ENCODE results near the gene MAN2B2.

Gene MAN2B2

DNA sequence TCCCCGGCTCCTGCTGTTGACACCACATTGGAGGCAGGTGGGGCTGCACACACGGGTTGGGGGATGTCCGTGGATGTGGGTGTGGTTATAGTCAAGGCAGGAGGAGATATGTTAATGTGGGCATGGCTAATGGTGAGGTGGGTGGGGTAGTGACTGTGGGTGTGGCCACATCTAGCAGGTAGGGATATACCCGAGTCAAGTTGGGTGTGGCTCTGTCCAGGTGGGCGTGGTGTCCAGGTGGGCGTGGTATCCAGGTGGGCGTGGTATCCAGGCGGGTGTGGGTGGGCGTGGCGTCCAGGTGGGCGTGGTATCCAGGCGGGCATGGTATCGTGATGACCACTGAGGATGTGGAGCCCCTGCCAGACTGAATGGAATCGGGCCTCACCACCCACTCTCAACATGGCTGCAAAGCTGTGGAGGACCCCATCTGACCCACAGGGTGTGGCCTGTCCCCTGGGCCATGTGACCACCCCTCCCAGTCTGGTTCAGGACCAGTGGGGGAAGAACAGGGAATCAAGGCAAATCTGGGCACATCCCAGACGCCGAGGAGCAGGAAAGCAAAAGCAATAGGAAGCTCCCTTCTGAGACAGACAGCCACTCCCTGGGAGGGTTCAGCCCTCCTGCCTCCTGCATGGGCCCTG lies 21.0 kb downstream of the MAN2B2 start:
- no peak for DNase-seq

DNA sequence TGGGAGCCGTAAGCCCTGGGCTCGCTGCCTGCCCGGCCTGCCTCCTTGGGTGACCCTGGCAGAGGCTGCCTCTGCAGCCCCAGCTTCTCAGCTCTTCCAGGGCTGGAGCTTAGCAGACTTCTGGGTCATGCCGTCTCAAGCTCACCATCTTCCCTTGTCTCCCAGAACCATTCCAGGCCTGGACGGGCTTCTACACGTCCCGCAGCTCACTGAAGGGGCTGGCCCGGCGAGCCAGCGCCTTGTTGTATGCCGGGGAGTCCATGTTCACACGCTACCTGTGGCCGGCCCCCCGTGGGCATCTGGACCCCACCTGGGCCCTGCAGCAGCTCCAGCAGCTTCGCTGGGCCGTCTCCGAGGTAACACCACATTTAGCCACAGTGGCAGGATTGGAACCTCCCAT lies 22.0 kb downstream of the MAN2B2 start:
- DNase-seq: no peak

DNA sequence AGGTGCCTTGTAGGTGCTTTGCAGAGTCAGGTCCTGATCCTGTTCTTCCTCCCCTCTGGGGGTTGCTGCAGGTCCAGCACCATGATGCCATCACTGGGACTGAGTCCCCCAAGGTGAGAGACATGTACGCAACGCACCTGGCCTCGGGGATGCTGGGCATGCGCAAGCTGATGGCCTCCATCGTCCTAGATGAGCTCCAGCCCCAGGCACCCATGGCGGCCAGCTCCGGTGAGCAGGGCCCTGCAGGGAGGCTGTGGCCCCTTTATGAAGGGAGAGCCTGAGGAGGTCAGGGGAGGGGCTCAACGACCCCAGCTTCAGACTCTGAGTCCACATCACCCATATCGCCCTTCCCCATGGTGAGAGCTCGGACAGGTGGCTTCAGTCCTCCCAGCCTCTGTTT lies 23.1 kb downstream of the MAN2B2 start:
- no peak for DNase-seq

DNA sequence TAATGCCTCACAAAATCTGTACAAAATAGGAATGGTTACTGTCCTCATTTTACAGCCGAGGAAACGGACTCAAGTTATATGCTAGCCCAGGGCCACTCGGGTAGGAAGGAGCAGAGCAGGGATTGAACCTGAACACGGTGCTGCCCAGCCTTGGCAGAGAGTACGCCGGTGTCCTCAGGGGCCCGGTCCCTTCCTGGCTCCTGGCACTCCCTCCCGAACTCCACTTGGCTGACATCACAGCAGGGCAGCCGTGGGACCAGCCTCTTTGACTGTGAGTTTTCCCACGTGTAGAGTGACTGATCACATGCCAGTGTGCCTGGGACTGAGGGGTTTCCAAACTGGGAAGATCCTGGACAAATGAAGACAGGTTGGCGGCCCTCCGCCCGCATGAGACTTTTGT lies 23.7 kb downstream of the MAN2B2 start:
- DNase-seq: no peak

DNA sequence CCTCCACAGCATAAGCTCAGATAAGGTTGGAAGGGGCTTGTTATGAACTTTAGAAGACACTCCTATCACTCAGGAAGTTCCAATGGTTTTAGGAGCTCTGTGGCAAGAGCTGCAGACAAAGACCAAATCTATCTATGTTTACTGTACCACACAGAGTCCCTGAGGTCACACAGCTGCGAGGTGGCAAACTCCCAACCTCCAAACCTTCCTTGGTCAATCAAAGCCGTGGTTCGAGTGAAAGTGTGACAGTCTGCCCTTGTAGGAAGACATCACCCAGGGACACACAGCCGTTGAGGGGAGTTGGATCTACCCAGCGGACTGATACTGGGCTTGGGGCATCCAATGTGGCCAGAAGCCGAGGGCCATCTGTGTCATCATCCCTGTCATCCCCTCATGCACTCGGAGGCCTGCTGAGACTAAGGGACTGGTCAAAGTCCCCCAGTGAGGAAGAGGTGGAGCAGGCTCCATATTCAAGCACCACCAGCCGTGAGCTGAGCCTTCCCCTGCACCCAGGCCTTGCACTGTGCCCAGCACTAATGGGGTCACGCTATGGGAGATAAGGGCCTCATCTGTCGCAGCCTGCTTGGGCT lies 26.8 kb downstream of the MAN2B2 start:
- DNase-seq: no peak

DNA sequence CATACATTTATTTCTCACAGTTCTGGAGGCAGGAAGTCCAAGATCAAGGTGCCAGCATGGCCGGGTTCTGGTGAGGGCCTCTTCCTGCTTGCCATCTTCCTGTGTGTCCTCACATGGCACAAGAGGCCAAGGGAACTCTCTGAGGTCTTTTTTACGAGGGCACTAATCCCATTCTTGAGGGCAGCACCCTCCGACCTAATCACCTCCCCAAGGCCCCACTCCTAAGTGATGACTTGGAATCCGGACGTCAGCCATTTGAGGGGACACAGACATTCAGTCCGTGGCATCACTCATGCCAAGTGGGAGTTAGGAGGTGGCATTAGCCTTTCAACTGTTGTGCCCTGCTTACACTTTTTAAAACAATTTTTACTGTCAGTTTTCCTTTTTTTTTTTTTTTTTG lies 27.3 kb downstream of the MAN2B2 start:
- no peak for DNase-seq

DNA sequence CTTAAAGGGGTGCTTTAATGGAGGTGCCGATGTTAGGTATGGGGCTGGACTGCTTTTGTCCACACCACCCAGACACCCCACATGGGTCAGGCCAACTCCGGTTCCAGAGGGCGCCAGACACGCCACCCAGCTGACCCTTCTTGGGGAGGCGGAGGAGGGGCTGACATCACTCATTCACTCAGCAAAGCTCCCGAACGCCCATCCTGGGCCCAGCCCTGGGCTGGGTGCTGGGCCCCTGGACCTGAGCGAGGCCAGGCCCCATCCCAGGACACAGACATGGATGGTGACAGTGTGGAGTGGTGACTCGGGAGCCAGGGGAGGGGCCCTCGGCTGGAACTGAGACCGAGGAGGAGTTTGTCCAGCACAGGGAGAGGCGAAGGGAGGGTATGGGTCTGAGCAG lies 28.1 kb downstream of the MAN2B2 start:
- DNase-seq: no peak

DNA sequence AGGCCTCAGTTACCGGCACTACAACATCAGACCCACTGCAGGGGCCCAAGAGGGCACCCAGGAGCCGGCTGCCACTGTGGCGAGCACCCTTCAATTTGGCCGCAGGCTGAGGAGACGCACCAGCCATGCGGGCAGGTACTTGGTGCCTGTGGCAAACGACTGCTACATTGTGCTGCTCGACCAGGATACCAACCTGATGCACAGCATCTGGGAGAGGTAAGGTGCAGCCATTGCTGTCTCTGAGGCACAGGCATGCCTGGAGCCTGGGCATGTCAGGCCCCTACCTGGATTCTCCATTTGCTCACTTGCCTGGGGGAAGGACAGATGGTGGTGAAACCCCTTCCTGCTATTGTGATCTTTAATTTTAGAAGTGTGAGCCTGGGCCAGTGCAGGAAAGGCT lies 30.1 kb downstream of the MAN2B2 start:
- no peak for DNase-seq

DNA sequence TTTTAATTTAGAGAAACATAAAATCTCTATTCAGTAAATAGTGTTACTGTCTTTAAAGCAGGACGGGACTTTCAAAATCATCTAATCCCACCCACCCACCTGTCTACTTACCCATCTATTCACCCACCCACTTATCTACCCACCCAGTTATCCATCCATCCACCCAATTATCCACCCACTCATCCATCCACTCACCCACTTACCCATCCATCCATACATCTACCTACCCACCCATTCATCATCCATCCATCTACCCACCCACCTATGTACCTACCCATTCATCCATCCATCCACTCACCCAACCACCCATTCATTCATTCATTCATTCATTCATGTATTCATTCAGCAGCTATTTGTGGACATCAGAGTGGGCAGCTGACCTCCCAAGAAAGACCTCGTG lies 30.6 kb downstream of the MAN2B2 start:
- no peak for DNase-seq

DNA sequence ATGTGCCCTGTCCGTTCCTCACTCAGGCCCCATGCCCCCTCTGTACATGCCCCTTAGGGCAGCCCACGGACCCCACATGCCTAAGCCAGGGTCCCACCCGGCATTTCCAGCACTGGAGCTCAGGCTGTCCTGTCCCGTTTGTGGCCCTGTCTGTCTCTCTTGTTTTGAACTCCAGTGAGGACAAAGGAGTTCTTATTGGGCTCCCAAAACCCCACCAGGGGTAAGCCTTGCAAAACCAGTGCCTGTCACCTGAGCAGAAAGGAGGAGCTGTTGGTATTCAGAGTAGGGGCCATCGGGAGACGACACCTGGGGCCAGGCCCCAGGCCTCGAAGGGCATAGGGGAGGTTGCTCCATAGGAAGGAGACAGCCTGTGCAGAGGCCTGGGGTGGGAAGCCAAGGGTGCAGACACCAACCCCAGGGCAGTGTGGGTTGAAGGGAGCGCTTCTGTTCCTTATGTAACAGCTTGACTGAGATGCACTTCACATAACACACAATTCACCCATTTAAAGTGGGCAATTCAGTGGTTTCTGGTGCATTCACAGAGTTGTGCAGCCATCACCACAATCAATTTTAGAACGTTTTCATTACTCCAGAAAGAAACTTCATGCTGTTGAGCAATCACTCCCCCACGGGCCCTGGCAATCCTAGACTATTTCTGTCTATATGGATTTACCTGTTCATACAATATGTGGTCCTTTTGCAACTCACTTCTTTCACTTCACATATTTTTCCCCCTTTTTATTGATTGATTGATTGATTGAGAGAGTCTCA lies 31.7 kb downstream of the MAN2B2 start:
- no peak for DNase-seq

DNA sequence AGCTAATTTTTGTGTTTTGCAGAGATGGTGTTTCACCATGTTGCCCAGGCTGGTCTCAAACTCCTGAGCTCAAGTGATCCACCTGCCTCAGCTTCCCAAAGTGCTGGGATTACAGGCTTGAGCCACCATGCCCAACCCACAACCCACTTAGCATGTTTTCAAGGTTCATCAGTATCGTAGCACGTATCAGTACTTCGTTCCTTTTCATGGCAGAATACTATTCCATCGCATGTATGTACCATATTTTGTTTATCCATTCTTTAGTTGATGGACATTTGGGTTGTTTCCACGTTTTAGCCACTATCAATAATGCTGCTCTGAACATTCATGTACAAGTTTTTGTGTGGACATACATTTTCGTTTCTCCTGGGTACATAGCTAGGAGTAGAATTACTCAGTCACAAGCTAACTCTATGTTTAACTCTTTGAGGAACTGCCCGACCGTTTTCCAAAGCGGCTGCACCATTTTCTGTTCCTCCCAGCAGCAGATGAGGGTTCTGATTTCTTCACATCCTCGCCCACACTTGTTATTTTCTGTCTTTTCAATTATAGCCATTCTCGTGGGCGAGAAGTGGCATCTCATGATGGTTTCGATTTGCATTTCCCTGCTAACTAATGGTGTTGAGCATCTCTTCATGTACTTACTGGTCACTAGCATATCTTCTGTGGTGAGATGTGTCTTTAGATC lies 32.5 kb downstream of the MAN2B2 start:
- no peak for DNase-seq

DNA sequence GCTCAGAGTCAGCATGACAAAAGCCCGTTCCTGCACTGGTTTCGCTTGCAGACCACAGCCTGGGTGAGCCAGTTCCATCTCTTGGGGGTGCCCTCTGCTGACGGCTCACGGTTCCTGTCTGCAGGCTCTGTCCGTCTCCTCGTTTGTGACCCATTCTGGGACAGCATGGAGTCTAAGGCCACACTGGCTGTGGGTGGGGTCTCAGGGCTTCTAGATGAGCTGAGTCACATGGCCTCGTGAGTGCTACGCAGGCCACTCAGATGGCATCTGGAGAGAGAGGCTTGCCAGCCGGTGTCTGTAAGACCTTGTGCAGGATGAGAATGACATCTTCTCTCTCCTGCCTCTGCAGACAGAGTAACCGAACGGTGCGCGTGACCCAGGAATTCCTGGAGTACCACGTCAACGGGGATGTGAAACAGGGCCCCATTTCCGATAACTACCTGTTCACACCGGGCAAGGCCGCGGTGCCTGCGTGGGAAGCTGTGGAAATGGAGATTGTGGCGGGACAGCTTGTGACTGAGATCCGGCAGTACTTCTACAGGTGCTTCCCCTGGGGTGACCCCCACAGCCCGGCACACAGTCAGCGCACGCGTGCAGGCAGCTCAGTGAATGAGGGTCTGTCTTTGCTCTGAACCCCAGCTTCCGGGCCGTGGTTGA lies 33.9 kb downstream of the MAN2B2 start:
- DNase-seq: no peak

DNA sequence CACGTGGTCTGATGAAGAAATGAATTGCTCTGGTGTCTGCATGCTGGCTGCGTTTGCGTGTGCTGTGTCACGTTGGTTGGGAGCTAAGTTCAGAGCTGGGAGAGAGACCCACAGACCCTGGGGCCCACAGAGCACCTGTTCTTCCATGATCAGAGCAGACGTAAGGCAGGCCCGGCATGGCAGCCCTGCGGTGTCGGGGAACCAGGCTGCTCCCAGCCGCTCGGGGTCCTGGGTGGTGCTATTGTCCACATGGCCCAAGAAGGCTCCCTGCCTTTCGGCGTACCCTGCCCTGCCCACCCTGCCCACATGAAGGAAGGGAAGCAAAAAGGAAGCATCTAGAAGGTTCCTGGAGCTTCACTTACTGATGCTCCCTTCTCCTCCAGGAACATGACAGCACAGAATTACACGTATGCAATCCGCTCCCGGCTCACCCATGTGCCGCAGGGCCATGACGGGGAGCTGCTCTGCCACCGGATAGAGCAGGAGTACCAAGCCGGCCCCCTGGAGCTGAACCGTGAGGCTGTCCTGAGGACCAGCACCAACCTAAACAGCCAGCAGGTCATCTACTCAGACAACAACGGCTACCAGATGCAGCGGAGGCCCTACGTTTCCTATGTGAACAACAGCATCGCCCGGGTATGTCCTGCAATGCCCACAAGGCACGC lies 34.6 kb downstream of the MAN2B2 start:
- DNase-seq: no peak

DNA sequence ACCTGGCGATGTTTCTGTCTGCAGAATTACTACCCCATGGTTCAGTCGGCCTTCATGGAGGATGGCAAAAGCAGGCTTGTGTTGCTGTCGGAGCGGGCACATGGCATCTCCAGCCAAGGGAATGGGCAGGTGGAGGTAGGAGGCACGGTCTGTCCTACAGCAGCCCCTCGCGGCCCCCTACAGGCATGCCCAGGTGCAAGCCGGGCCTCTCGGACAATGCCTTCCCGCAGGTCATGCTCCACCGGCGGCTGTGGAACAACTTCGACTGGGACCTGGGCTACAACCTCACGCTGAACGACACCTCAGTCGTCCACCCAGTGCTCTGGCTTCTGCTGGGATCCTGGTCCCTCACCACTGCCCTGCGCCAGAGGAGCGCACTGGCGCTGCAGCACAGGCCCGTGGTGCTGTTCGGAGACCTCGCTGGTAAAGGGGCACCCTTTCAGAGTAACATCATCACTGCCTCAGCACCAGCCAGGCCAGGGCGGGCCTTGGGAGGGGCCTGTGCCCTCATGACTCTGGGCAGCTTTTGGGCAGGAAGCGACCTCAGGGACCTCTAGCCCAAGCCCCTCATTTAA lies 36.0 kb downstream of the MAN2B2 start:
- no peak for DNase-seq

DNA sequence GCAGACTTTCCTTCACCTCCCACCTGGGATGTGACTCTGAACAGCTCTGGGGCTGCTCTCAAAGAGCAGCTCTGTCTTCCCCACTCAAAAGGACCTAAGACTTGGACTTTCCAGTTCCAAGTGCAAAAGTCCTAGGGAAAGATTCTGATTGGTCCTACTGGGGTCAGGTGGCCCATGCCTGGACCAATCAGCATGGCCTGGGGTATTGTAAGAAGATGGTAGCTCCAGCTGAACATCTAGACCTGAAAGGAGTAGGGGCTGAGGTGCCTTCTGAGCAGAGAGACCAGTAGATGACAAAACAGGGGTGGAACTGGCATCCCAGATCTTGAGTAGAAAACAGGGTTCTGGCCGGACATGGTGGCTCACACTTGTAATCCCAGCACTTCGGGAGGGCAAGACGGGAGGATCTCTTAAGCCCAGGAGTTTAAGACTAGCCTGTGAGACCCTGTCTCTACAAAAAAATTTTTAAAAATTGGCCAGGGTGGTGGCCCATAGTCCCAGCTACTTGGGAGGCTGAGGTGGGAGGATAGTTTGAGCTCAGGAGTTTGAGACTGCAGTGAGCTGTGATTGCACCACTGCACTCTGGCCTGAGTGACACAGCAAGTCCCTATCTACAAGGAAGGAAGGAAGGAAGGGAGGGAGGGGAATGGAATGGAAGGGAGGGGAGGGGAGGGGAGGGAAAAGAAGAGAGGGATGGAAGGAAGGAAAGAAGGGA lies 38.1 kb downstream of the MAN2B2 start:
- DNase-seq: no peak

DNA sequence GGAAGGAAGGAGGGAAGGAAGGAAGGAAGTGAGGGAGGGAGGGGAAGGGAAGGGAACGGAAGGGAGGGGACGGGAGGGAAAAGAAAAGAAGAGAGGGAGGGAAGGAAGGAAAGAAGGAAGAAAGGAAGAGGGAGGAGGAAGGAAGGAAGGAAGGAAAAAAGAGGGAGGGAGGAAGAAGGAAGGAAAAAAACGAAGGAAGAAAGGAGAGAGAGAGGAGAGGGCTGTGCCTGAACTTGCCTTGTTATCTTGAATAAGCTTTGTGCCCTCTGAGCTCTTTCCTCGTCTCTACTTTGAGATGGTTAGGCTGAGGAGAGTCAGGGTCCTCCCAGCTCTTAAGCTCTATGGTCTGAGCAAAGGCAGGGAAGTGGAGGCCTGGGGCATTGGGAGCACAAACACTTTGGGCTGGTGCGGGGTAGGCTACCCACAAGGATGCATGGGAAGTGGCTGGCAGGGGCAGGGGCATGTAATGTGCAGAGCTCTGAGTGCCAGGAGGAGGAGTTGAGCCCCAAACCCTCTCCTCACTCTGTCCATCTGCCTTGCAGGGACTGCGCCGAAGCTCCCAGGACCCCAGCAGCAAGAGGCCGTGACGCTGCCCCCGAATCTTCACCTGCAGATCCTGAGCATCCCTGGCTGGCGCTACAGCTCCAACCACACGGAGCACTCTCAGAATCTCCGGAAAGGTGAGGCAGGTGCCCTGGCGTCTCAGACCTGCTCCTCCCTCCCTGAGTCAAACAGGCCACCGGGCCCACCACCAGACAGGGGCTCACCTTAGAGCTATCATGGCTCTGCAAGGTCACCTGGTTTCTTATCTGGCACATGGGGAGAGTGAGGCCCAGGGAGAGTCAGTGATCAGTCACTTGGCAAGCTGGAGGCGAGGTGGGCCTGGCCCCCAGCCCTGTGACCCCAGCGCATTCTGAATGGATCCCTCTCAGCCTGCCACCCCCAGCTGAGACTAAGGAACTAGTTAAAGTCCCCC lies 39.0 kb downstream of the MAN2B2 start:
- no peak for DNase-seq

DNA sequence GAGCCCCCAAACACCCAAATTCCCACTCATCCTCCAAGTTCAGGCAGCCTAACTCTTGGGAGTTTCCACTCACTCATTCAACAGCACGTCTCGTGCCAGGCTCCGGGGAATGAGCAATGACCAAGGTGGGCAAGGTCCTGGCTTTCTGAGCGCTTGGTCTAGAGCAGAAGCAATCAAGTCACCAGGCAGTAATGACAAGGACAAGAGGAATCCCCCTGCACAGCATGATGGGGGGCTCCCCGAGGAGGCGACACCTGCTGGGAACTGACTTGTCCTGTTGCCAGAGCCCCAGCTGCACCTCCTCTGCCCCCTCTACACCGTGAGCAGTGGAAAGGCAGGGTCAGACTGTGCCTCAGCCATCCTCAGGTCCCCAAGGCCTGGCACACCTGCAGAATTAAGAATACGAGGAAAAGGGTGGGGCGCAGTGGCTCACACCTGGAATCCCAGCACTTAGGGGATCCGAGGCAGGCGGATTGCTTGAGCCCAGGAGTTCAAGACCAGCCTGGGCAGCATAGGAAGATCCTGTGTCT lies 39.8 kb downstream of the MAN2B2 start:
- no peak for DNase-seq

DNA sequence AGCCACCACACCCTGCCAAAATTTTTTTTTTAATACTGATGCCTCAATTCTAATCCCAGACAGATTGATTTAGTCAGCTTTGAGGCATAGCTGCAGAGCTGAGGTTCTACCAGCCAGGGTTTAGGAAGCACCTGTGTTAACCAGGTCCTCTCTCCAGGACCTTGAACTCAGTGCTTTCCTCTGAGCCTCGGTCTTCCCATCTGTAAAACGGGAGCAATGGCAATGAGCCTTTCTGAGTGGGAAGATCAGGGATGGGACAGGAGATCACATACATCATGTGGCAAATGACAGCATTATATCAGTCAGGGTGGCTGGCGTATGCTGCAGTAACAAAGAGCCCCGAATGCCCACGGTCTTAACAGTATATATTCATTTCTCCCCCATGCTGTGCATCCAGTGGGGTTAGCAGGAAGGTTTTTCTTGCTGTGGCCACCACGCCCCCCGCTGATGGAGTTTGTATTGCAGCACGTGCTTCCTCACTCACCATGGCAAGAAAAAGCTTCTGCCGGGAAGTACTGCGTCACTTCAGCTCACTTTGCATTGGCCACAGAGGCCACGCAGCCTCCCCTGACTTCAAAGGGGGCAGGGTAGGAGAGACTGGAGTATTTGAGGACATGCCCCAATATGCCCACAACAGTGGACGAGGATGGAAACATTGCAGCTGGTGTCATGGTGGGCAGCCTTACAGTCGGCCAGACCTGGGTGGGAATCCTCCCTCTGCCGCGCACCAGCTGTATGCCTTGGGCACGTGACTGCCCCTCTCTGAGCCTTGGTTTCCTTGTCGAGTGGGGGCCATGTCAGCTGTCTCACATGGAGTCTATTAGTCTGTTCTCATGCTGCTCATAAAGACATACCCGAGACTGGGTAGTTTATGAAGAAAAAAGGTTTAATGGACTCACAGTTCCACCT lies 41.4 kb downstream of the MAN2B2 start:
- DNase-seq: no peak

DNA sequence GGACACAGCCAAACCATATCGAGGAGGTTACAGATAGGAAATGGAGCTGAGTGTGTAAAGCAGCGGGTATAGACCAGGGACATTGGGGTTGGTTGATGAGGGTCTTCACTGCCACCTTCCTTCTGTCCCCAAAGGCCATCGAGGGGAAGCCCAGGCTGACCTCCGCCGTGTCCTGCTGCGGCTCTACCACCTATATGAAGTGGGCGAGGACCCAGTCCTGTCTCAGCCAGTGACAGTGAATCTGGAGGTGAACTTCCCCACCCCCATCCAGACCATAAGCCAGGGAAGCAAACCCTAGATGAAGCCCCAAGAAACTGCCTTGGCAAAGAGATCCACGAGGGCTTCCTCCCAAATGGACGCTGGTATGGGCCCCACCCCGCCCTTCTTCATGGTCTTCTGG lies 42.3 kb downstream of the MAN2B2 start:
- DNase-seq: no peak

All from effector CD4-positive, alpha-beta T cell (primary cell).